NCI-H69 (cell line): ENCODE measurements around the gene SCAPER.

ENCODE experiments used
- DNase-seq: peaks from one replicate; lab custom pipeline; 2025; lab: John Stamatoyannopoulos, UW

The SCAPER gene

DNA sequence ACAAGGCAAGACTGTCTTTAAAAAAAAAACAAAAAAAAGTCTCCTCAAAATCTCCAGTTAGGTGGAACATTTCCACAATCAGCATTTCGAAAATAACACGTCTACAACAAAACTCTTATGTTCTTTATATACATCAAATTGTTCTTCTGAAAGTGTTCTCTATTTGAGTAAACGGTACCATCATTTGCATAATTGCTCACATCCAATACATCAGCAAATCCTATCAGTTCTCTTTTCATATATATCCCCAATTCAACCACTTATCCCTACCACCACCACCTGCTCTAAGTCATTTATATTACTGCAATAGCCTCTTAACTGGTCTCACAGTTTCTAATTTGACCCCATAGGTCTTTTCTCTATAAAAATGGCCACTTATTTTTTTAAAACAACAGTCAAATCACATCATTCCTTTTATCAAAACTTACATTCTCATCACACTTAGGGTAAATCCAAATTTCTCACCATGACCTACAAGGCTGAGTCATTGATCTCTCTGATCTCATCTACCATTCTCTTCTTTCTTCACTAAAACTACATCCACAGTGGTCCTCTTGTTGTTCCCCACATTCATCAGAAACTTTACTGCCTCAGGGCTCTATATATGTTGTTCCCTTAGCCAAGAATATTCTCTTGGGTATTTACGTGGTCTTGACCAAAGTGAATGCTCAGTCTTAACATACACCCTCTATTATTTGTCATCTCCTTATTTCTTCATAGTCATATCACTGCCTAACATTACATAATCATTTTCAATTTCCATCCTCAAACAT, 237.0 kb downstream of the SCAPER start:
- DNase-seq, result no peak

DNA sequence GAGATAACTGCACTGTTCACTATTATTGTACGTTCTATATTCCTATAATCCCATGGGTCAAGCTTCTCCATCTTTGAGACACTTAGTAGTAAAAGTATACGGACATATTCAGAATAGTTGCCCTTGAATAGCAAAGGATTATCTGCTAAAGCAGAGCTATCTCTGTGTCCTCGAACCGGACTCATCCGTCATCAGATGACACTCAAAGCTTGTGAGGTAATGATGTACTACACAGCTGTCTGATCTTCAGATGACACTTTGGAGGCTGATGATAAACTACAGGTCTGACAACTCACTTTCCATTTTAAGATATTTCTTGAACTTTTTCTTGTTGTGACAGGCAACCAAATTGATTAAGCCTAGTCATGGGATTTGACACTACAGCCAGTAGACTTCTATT, 240.2 kb downstream of the SCAPER start:
- DNase-seq, result no peak

DNA sequence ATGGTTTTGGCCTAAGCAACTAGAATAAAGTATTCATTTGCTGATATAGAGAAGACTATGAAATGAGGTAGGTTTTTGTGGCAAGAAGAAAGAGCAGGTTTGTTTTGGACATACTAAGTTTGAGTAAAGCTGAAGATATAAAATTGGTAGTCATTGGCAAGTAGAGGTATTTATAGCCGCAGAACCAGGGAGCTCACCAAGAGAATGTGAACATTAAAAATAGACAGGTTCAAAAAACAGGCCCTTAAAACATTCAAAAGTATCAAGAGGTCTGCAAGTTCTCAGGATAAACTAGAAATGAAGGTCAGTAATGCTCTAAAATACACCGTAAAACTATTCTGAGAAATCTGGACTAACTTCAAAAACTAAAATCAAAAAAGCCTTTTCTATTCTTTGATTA, 240.7 kb downstream of the SCAPER start:
- DNase-seq, result no peak

DNA sequence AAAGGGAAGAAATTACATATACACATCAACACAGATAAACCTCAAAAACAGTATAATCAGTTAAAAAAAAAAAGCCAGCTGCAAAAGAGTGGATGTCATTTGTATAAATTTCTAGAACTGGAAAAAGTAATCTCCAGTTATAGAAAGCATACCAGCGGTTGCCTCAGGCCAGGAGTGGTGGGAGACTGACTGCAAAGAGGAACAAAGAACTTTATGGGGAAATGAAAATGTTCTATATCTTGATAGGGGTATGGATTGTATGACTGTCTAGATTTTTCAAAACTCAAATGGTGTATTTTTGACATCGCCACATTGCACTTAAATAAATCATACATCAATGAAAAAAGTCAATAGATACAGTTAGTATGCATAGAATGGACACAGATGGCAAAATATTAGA, 241.6 kb downstream of the SCAPER start:
- no peak for DNase-seq

DNA sequence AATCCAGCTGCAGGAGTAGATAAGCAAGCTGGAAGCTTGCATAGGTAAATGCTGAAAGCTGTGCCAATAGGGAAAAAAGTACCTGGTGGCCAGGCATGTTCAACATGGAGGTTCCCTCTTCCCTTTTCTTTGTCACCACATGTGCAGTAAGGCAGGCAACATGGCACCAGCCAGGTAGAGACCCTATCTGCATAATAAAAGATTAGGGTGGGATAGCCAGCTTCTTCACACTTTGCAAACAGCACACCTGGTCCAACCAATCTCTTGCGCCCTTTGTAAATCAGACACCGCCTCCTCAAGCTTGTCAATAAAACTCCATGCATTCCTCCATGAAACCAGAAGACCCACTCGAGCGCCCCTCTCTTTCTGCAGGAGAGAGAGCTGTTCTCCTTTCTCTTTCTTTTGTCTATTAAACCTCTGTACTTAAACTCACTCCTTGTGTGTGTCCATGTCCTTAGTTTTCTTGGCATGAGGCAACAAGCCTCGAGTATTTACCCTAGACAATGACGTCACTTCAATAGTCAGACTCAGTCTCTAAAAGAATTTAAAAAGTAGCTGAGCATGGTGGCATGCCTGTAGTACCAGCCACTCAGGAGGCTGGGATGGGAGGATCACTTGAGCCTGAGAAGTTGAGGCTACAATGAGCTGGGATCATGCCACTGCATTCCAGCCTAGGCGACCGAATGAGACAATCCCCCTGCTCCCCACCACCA, 256.3 kb downstream of the SCAPER start:
- no peak for DNase-seq

DNA sequence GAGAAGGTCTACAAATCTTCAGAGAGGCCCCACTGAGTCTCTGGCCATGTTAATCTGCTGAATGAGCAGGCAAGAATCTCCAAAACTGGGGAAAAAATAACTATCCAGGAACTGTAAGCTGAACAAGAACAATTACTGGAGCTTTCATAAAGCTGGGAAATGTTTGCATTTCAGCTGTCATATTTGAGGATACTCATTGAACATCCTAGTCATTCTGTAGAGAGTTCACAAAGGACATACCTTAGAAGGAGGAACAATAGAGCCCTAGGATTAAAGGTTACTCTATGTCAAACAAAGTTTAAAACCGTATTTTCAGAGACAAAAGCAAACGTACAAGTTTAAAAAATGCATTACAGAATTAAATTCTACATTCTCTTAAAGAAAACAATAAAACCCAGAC, 257.5 kb downstream of the SCAPER start:
- no peak for DNase-seq

DNA sequence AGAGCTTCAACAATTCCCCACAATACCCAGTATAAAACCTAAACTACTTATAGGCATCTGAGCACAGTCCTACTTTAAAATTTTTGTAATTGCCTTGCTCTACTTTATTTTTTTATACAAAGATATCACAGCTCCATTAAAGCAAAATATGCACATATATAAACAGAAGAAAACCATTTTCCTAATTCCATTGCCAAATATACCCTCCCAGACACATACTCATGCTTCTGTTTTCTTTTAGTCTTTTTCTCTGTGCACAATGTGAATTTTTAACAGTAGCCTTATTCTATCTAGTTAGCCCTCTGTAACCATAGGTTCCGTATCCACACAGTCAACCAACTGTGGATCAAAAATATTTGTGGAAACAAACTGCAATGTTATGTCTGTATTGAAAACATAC, 260.5 kb downstream of the SCAPER start:
- DNase-seq, result no peak

DNA sequence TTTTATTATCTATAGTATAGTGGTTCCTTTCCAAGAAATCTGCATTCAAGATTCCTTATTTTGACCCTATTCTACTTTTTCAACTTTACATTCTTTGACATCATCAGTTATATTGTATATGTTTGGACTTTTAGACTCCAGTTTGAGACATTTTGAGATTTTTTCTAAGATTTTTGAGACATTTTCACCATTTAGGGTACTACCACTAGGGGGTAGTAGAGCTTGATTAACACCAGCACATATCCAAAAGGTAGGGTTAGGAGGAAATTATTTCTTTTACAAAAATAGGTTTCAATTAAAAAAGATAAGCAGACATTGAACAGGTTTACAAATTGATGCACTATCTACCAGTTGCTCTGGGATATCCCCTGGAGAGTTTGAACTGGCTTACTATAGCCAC, 262.5 kb downstream of the SCAPER start:
- DNase-seq, result no peak

DNA sequence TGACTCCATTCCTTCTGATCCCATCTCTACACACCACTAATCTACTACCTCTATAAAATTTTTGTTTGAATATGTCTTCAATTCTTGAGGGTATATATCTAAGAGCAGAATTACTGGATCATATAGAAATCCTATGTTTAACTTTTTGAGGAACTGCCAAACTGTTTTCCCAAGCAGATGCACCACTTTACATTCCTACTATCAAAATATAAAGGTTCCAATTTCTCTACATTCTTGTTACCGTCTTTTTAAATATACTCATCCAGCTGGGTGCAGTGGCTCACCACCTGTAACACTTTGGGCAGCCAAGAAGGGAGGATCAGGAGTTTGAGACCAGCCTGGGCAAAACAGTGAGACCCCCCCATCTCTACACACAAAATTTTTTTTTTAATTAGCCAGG, 268.0 kb downstream of the SCAPER start:
- DNase-seq, result no peak

DNA sequence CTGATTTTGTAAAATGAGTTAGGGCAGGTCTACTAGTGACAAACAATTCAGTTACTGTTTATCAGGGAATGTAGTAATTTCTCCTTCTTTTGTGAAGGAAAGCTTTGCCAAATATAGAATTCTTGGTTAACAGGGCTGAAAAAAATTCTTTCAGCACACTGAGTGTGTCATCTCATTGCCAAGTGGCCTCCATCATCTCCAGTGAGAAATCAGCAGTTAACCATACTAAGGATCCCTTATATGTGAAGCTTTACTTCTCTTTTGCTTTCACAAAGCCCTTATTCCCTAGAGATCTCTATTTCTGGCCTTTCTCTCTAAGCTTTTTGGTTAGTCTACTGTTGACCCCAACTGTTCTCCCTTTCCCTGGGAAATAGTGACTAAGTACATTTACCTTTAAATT, 269.1 kb downstream of the SCAPER start:
- DNase-seq, result no peak

DNA sequence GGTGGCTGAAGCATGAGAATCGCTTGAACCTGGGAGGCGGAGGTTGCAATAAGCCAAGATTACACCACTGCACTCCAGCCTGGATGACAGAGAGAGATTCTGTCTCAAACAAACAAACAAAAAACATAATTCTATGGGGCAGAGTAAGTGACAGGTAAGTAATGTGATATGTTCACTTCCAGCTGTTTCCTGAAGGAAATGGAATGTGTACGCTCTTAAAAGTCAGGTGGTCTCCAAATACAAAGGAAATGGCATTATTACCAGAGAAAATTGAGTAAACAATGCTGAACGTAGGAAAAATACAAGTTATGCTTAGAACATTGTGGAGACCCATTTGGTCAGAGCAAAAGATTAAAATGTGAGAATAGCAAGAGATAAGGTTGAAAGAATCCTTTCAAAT, 278.5 kb downstream of the SCAPER start:
- DNase-seq, result peak; percentile 3

DNA sequence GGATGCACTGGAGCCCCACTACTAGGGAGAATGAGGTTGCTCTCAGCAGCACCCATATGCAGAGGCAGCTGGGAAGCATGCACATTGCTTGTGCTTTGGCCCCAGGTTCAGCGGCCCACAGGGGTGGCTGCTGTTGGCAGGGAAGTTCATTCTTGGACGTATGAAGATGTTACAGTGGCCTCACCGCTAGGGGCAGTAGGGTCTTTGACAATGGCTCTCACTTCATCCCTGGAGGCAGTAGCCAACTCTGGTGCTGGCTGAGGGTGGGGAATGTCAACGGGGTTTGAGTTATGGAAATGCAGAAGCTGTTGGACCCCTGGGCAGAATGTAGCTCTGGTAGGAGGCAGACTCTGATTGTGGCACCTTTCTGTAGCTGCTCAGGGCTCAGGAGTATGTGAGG, 279.9 kb downstream of the SCAPER start:
- no peak for DNase-seq

DNA sequence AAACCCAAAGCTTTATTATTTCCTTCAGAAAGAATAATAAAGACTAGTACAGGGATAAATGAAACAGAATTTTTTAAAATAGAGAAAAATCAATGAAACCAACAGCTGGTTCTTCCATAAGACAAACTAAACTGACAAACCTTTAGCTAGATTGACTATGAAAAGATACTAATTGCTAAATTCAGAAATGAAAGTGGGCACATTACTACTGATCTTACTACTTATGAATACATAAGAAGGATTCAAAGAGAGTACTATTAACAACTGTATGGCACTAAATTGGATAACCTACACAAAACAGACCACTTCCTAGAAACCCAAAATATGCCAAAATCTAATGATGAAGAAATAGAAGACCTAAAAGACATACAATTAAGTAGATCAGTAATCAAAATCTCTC, 290.4 kb downstream of the SCAPER start:
- DNase-seq, result no peak

DNA sequence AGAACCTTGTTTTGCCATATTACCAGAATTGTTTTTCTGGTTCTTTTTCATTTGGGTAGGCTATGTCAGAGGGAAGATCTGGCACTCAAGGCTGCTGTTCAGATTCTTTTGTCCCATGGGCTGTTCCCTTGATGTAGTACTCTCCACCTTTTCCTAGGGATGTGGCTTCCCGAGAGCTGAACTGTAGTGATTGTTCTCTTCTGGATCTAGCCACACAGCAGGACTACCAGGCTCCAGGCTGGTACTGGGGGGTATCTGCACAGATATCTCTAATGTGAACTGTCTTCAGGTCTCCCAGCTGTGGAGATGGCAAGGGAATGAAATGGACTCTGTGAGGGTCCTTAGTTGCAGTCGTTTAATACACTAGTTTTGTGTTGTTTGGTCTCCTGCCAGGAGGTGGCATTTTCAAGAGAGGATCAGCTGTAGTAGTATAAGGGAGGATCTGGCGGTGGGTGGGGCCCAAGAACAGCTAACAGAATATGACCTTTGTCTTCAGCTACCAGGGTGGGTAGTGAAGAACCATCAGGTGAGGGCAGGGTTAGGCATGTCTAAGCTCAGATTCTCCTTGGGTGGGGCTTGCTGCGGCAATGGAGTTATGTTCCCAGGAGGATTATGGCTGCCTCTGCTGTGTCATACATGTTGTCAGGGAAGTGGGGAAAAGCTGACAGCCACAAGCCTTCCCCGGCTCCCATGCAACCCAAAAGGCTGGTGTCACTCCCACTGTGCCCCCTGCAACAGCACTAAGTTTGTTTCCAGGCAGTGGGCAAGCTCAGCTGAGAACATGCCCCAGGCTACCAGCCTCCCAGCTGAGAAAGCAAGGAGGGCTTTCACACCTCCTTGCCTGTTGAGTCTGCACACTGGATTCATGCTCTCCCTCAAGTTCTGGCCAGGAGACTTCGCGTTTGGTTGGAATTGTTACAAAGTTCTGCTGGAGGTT, 316.1 kb downstream of the SCAPER start:
- no peak for DNase-seq

DNA sequence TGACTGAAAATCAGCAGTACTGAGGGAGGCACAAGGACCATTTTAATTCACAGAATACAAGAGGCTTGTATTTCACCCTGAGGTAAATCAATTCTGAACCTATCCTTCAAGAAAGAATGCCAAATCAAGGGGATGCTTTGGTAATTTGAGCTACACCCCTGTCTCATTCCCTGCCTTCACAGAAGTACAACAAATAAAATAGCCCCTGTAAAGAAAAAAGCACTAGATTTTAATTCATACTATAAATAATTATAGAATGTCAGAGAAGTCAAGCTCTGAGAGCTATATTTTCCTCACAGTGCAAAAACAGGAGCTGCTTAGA, 319.6 kb downstream of the SCAPER start:
- no peak for DNase-seq

DNA sequence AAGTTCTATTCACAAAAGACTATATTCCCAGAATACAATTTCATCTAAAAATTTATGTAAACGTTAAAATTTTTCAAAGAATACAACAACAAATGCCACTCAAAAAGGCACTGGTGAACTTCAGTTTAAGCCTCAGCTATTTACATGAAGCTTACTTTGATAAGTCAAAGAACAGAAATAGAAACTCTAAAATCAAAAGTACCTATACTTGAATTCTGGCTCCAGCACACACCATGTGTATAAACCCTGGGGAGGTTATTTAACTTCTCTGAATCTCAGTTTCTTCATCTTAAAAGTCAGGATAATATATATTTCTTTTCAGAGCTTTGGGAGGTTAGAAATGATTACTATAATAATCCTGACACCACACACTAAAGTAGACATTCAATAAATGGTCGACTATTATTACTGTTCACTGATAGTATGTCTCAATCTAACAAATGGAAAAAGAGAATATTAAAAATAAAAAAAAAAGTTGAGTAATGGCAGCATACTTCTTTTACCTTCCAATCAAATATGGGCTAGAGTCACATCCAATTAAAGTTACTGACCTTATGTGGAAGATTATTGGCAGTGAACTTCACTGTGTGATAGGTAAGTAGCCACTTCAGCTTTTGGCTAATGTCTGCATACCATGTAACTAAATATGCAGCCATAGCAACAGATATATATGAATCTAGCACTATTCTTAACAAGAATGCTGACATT, 320.1 kb downstream of the SCAPER start:
- no peak for DNase-seq

DNA sequence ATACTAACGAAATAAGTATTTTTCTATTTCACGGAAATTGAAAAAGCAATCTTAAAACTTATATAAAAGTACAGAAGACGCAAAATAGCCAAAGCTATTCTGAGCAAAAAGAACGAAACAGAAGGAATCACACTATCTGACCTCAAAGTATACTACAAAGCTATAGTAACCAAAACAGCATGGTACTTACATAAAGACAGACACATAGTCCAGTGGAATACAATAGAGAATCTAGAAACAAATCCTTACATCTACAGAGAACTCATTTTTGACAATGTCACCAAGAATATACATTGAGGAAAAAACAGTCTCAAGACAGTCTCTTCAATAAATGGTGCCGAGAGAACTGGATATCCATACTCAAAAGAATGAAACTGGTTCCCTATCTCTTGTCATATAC, 322.6 kb downstream of the SCAPER start:
- DNase-seq, result no peak

DNA sequence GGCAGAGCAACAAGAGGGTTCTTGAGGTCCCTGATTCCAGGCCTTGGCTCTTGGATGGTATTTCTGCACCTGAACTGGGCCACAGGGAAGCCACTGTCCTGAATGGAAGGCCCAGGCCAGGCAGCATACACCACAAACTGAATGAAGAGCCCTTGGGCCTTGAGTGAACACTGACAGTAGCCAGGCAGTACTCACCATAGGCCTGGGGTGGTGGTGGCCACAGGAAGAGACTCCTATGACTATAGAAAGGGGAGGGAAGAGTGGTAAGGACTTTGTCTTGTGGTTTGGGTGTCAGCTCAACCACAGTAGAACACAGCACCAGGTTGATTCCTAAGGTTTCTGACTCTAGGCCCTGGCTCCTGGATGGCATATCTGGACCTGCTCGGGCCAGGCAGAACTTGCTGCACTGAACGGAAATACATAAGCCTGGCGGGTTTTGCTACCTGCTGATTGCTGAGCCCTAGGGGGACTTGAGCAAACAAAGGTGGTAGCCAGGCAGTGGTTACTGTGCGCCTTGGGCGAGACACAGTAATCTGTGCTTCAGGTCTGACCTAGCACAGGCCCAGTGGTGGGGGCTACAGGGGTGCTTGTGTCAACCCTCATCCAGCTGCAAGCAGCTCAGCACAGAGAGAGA, 327.1 kb downstream of the SCAPER start:
- DNase-seq, result no peak

DNA sequence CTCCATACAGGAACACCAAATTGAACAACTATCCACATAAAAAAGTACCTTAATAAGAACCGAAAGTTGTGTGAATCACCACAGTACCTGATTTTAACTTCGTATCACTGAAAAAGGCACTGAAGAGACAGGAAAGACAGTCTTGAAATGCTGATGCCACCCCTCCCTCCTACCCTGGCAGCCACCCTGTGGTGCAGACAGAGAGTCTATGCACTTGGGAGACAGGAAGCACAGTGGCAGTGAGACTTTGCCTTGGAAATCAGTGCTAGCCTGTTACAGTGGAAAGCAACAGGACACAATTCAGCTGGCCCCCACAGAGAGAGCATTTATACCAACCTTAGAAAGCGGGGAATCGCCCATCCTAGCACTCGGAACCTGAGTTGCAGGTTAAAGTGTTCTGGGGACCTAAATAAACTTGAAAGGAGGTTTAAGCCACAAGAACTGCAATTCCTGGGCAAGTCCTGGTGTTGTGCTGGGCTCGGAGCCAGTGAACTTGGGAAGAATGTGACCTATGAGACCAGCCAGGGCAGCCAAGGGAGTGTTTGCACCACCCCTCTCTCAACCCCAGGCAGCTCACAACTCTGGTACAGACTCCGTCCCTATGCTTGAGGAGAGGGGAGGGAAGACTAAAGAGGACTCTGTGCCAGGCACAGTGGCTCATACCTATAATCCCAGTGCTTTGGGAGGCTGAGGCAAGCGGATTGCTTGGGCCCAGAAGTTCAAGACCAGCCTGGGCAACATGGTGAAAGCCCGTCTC, 328.4 kb downstream of the SCAPER start:
- no peak for DNase-seq

DNA sequence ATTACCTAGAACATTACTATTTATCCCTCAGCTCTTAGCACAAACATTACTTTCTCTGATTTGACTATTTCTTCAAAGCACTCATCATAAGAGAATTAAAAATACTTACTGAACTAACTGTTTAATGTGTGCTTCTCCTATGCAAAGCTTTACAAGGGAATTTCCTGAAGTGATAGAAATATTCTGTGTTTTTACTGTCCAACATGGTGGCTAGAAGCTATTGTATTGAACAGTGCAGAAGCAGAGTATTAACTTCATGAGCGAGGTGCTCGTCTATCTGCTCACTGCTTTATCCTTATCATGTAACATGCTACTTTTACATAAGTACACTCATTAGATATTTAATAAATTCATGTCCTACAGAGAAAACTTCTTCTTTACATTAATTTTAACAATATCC, 329.5 kb downstream of the SCAPER start:
- no peak for DNase-seq

DNA sequence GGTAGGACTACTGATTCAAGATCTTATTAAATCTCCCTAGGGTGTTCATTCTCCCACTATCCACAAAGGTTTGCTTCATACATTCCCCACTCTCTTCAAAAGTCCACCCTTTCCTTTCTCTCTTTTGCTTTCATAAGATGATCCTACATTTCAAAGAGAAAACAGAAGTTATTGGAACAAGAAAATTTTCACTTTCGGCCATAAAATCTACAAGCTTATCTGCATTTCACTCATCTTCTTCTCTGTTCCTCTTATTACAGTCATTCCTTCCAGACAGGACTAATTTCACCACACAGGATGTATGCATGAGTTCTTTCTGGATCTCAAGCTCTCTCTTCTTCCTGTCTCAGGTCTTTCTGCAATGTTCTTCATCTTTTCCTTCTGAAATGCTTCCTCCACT, 329.9 kb downstream of the SCAPER start:
- no peak for DNase-seq
